Measurements from ENCODE around the gene PIGP. TPM values are rescaled to one million over a fixed set of nuclear protein-coding genes. Genes with fewer than 3 reads are reported as not detected.
"Not testable (repeated sequence)": the region's sequence is repeated elsewhere in the genome, so short reads cannot be mapped to it uniquely, and the experiment has no call there.

The PIGP gene
- 11.3 and 22.8 TPM in 2 replicates for total RNA-seq (2014; rRNA removed; shearing (Covaris generic))

DNA sequence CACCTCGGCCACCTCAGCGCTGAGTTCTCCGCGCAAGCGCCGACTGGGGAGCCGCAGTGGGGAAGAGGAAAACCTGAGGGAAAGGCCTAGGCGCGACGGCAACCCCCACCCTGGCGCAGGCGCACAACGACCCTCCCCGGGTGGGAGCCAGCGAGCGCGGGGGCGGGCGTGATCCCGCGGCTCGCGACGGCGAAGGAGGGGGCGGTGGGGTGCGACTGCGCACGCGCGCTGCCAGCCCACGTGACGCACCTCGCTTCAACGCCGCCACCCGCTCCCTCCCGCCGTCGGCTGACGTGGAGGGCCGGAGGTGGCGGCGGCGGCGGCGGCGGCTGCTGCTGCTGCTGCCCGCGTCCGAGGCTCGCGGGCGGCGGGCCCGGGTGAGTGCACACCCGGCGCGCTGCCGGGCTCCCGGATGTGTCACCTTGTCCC lies at the start of gene PIGP, which contains the start of gene TTC3:
Gene PIGP, minus strand, starts transcription at position 84 of the 429 bp plus-strand sequence. CDS start 556 bp downstream, outside the sequence.
Gene TTC3, plus strand, starts transcription at position 267 of the 429 bp plus-strand sequence. CDS start 14,004 bp downstream, outside the sequence.
- peak; percentile 88 for DNase-seq (ENCODE audit: low read depth)

DNA sequence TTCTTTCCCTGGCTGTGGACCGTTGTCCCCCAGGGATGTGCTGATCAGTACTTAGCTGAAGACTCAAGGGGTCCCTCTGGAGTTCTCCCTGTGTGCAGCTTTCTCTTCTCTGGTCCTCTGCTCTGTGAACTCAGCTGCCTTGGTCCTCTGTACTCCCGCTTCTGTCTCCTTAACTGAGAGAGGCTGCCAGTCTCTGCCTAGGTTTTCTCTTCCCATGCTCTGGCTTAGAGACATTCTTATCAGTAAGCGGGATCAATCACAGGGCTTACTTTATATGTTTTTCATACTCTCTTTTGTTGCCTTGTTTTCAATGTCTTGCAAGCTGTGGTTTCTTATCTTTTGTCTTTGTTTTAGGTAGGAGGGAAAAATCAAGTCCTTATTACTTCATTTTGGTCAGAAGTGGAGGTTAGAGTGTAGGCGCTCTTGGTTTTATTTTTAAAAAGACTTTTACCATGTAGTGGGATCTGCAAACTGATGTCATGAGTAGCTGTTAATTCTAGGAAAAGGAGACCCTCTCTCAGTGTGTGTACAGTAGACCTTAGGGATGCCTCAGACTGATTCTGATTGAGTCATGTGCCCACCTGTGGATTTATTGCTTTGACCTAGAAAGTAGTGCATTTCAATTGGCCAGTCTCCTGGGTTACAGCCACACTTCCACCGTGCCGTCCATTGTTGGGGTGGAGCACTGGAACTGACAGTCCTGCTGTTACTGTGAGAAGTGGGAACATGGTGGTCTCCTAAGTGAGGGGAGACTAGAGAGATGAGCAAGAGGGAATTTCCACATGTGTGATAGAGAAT lies 46.7 kb upstream of the PIGP start:
- no peak for DNase-seq (ENCODE audit: low read depth)

DNA sequence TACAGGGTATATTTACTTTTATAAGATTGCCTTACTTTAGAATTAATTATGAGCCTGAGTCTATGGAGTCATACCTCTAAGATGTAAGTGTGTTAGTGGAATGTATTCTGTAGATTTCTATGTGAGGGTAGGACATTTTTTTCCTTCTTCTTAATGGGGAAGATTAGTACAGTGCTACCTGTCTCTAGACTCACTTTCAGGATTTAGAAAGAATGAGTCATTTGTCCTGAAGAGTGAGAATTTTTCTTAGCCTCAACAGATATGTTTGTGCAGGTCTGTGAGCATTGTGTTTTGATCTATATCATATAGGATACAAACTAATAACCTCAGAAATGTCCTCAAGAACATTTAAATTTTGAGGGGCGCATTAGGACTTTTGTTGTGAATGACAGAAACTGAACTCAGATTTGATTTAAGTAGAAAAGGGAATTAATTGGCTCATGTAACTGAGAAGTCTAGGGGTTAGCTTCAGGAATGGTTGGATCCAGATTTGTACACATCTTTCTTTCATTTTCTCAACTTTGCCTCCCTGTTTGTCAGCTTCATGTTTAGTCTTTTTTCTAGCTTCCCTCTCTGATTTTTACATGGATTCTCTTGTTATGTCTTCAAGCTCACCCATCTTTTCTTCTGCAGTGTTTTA lies 45.4 kb upstream of the PIGP start:
- DNase-seq (ENCODE audit: low read depth), result no peak

DNA sequence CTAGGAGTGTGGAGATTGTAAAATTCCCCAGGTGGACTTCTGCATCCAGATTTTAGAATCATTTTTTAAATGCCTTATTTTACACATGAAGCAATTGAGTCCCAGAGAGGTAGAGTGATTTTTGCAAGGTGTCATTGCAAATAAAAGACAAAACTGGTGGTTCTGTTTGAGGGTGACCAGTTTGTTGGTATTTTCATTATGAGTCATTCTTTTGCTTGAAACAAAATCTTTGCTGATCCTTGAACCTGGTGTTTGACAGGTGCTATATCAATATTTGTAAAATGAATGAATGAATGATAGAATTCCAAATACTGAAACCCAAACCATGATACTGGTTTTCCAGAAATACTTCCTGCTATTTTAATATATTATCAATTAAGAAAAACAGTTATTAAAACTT lies 44.3 kb upstream of the PIGP start:
- no peak for DNase-seq (ENCODE audit: low read depth)

DNA sequence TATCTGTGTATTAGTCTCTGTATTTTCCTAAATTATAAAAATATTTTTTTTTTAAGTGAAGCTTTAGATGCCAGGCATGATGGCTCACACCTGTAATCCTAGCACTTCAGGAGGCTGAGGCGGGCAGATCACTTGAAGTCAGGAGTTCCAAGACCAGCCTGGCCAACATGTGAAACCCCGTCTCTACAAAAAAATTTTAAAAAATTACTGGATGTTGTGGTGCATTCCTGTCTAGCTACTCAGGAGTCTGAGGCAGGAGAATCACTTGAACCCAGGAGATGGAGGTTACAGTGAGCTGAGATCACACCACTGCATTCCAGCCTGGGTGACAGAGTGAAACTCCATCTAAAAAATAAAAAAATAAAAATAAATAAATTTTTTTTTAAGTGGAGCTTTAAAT lies 43.6 kb upstream of the PIGP start:
- not testable (repeated sequence) for DNase-seq (ENCODE audit: low read depth)

DNA sequence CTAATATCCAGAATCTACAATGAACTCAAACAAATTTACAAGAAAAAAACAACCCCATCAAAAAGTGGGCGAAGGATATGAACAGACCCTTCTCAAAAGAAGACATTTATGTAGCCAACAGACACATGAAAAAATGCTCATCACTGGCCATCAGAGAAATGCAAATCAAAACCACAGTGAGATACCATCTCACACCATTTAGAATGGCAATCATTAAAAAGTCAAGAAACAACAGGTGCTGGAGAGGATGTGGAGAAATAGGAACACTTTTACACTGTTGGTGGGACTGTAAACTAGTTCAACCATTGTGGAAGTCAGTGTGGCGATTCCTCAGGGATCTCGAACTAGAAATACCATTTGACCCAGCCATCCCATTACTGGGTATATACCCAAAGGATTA lies 41.4 kb upstream of the PIGP start:
- DNase-seq (ENCODE audit: low read depth), result not testable (repeated sequence)

DNA sequence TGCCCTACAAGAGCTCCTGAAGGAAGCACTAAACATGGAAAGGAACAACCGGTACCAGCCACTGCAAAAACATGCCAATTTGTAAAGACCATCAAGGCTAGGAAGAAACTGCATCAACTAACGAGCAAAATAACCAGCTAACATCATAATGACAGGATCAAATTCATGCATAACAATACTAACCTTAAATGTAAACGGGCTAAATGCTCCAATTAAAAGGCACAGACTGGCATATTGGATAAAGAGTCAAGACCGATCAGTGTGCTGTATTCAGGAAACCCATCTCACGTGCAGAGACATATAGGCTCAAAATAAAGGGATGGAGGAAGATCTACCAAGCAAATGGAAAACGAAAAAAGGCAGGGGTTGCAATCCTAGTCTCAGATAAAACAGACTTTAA lies 38.2 kb upstream of the PIGP start:
- not testable (repeated sequence) for DNase-seq (ENCODE audit: low read depth)

DNA sequence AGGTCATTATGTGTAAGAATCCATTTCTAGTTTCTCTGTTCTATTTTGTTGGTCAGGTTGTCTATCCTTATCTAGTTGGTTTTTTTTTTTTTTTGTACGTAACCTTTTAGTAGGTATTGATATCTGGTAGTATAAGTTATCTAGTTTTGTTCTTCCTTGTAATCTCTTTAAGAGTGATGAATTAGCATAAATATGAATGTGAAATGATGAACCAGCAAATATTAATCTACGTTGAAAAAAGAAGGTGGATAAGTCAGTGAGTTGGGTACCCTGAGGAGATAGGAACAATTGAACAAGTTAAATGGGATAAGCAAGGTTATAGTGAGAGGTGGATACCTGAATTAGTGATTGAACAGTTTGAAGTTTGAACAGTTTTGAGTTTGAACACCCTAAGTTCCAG lies 34.1 kb upstream of the PIGP start:
- no peak for DNase-seq (ENCODE audit: low read depth)

DNA sequence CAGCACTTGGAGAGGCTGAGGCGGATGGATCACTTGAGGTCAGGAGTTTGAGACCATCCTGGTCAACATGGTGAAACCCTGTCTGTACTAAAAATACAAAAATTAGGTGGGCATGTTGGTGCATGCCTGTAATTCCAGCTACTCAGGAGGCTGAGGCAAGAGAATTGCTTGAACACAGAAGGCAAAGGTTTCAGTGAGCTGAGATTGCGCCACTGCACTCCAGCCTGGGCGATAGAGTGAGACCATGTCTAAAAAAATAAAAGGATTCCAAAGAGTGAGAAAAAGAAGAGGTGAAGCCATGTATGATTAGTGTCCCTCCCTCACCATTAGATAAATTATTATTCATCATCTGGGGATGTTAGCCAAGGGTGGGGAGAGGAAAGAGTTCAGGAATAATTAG lies 29.9 kb upstream of the PIGP start:
- not testable (repeated sequence) for DNase-seq (ENCODE audit: low read depth)

DNA sequence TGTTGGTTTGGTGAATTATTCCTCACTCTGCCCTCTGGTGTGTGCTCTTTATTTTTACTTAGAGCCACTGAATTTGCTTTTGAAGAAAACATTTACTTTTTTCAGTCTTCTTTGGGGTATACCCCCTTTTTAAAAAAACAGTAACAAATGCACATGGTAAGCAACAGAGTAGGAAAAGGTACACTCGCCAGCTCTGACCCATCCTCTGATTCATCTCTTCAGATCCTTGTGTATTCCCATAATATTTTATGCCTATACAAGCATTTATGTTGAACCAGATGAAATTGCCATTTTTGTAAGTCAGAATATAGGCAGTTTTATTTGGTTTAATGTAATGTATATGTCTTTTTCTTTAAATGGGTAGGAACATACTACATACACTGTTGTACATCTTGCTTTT lies 28.5 kb upstream of the PIGP start:
- no peak for DNase-seq (ENCODE audit: low read depth)

DNA sequence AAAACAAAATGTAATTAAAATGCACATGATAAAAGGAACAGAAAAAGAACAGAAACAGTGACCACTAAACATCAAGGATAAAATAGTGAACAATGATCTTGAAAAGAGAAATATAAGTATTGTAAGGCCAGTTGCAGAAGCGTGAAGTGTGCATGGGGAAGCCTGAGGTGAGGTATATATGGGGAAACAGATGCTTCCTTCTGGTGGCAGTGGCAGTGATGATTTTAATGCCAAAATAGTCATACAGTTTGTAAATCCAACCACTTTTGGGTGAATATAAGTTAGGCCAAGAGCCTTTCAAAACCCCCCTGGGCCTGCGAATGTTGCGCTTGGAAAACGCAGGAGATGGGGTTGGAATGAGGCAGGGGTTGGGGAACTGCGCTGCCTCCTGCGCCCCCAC lies 27.4 kb upstream of the PIGP start:
- no peak for DNase-seq (ENCODE audit: low read depth)

DNA sequence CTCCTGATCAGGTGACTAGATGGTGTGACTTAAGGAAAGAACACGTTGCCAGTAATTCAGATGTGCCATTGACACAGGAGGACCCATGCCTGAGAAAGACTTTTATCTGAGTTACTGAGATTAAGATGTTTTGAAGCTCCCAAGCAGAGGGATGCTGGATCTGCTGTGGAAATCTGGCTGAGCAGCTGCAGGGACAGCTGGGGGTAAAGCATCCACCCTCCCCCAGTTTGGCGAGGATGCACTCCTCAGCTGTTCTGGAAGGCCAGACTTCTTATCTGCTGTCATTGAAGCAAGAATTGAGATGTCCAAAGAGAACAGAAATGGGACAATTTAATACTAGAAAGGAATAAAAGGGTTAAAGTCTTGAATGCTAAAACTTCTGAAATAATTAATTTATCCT lies 25.9 kb upstream of the PIGP start:
- DNase-seq (ENCODE audit: low read depth), result no peak

DNA sequence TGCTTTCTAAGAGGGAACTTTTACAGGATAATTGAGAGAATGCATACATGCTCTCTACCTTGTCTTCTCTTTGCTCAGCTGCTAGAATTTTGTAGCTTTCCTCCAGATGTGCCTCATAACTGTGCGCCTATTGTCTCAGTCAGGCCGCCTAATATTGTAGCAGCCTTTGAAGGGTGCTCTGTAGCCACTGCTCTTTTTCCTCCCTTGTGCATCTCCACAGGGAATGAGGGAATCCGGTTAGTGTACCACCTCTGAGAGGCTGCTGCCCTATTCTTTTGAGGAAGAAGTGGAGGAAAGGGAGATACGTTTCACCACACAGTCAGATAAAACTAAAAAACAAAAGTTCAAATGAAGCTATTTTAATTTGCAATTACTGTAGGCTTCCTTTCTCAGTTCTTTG lies 22.9 kb upstream of the PIGP start:
- DNase-seq (ENCODE audit: low read depth), result no peak

DNA sequence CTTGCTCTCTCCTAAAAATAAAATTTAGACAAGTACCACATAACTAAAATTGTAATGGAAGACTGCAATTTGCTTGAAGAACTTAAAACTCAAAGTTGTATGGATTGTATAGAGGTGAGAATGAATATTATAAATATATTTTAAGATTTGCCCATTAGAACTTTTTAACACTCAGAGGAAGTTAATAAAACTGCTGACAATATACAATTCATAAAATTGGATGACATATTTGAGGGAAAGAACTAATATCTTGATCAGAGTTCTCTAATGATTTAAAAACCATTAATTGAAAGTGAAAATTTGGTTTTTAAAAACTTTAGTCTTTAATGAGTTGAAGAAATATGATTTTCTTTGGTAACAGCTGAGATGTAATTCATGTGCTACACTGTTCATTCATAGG lies 21.1 kb upstream of the PIGP start:
- DNase-seq (ENCODE audit: low read depth), result no peak

DNA sequence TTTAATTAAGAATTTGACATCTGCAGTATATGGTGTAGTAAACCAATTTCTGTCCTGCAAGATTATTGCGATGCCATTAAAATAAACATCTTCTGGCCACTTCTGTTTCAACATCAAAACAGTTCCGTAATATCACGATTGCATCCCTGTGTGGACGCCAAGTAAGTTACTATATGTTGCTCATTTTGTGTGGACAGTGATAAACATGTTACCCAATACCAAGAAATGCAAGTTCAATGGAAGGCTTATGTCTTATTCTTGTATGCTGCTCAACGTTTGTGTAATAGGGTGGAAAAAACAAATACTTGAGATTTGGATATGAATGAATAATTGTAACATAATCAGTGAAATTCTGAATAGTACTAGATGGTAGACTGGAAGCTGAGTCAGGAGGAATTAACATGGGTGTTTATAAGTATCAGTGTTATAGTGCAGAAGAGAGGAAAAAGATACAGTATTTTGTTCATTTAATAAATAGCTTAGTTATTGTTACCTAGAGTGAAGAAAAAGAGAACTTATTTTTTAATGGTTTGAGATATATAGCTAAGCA lies 15.4 kb upstream of the PIGP start:
- no peak for DNase-seq (ENCODE audit: low read depth)

DNA sequence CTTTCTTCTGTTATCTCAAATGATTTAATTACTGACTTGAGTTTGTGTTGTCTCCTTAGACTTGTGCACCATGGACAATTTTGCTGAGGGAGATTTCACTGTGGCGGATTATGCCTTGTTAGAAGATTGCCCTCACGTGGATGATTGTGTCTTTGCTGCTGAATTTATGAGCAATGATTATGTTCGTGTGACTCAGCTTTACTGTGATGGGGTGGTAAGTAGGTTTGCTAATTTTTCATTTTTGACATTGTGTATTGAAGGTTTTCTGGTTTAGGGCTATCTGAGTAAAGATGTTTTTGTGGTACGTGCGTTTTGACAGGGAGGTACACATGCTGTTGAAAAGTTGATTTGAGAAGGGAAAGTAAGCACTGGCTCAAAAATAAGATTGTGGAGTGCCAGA lies 14.3 kb upstream of the PIGP start:
- peak; percentile 60 for DNase-seq (ENCODE audit: low read depth)

DNA sequence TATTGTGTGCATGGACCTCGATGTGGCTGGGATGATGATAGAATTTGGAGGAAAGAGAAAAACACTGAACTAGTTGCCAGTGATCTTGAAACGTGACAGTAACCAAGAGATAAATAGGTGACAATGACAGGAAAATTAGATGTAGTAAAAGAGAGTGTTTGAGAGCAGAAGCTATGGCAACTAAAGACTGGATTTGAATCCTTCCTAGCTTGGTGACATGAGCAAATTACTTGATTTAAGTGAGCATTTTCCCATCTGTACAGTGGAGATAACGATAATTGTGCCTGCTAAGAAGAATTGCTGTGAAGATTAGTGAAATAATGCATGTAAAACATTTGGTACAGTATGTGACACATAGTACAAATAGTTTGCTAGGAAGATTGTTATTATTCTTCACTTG lies 12.9 kb upstream of the PIGP start:
- DNase-seq (ENCODE audit: low read depth), result no peak

DNA sequence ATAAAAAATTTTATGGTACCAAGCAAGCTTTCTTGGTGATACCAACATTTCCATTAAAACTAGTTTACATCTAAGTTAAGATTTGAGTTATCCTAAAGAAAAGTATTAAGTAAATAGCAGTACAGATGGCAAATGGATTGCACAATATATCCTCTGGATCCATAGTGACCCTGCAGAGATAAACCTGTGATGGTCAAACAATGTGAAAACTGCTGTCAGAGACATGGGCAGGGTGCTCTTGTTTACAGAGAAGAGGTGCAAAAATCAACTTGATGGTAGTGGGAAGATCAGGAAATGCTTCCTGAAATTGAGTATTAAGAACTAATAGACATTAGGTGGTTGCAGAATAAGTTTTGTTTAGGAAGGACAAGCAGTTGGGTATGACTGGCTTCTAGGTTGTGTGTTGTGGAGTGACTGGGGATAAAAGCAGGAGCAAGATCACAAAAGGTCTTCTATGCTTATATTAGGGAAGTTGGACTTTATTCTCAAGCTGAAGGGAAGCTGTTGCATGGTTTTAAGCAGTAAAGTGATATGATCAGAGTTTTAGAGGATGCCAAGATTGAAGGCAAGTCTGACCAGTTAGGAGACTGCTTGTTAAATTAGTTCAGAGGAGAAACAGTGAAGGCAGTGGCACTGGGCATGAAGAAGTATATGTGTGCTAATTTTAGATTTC lies 10.1 kb upstream of the PIGP start:
- no peak for DNase-seq (ENCODE audit: low read depth)

DNA sequence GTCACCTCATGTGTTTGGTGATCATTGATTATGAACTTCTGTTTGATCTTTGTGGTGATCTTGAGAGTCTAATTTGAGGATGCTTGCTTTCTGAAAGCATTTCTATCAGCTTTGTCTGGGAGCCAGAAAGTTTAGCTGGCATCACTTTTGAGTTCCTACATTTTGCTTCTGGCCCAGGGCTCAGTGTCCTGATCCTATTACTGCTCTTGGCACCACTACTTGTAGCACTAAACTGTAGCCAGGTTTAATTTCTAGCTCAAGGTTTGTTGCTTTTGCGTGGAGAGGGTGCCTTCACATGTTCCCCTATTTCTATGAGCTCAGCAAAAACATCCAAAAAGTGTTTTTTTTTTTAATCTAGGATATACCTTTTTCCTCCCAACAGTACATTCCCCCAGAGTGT lies 9.5 kb upstream of the PIGP start:
- DNase-seq (ENCODE audit: low read depth), result no peak

DNA sequence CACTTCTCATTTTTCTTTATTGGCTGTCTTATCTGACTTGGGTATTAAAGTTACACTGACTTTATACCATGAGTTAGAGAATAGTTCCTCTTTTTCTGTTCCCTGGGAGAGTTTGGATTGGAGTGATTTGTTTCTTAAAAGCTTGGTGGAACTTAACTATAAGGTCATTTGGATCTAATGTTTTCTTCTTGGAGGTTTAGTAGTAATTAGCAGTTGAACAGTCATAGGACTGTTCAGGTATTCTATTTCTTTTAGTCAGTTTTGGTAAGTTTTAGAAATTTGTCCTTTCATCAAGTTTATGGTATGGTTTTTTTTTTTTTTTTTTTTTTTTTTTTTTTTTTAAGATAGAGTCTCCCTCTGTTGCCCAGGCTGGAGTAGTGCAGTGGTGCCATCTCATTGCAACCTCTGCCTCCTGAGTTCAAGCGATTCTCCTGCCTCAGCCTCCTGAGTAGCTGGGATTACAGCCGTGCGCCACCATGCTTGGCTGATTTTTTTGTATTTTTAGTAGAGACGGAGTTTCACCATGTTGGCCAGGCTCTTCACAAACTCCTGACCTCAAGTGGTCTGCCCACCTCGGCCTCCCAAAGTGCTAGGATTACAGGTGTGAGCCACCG lies 6.4 kb upstream of the PIGP start:
- DNase-seq (ENCODE audit: low read depth), result no peak

DNA sequence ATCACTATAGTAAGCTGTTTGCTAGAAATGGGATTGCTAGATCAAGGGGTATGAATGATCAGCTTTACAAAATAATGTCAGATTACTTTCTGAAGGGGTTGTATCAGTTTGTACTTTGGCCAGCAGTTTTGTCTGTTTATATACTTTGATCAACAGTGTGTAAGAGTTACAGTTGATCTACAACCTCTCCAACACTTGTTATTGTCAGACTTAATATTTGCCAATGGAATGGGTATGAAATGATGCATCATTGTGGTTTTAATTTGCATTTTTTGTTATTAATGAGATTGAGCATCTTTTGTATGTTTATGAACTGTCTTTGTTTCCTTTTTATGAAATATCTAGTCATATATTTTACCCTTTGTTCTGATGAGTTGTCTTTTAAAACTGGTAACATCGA lies 4.5 kb upstream of the PIGP start:
- DNase-seq (ENCODE audit: low read depth), result no peak
